Ascending aorta (tissue), 2 donors: Measurements from ENCODE around the gene ZBTB32. TPM values are rescaled to one million over a fixed set of nuclear protein-coding genes. Genes with fewer than 3 reads are reported as not detected.
A peak's percentile ranks its signal among the peaks of the same experiment; 100 is the strongest.
"Not testable (repeated sequence)": the region's sequence is repeated elsewhere in the genome, so short reads cannot be mapped to it uniquely, and the experiment has no call there.

Source experiments
- DNase-seq, 2 donors: peaks; one replicate each; pipeline ENCODE4 v3.0.0-alpha.2; 2019; ENCODE audit warnings: low spot score in 2 of 2
- H3K27ac ChIP-seq, 2 donors: fragments of 200-600 bp; sonication (generic); one replicate each; pipeline ENCODE4 v1.5.1; 2016 to 2017; ENCODE audit warnings: mild to moderate bottlenecking in 1 of 2
- H3K27me3 ChIP-seq: fragments of 200-600 bp; sonication (generic); one replicate; pipeline ENCODE4 v1.5.1; 2017
- H3K36me3 ChIP-seq, 2 donors: fragments of 200-600 bp; sonication (generic); one replicate each; pipeline ENCODE4 v1.5.1; 2016
- H3K4me1 ChIP-seq, 2 donors: fragments of 200-600 bp; sonication (generic); one replicate each; pipeline ENCODE4 v1.5.1; 2016 to 2017; ENCODE audit warnings: mild to moderate bottlenecking in 1 of 2
- H3K4me3 ChIP-seq, 2 donors: fragments of 200-600 bp; sonication (generic); one replicate each; pipeline ENCODE4 v1.5.1; 2016 to 2017; ENCODE audit warnings: mild to moderate bottlenecking in 1 of 2
- H3K9me3 ChIP-seq, 2 donors: fragments of 200-600 bp; sonication (generic); one replicate each; pipeline ENCODE4 v1.5.1; 2016
- intact Hi-C: fragments of 100-400 bp; cut with DNase I; formaldehyde crosslinking; loops from one replicate; pipeline ENCODE4 v1.15.1; 2023
- total RNA-seq: library from RNA; depleted of rRNA; stranded (reverse); fragments of >200 nt; gene quantifications from one replicate; pipeline ENCODE4 v1.1.0, GENCODE V29; 2016
- TF ChIP-seq, protein P1 (sequence below), 3 experiments: fragments of 200-600 bp in 2 of 3; fragments of 450-650 bp in 1 of 3; sonication (generic) in 2 of 3; IDR thresholded peaks; one replicate each; pipeline ENCODE4 v1.5.1; 2016 to 2019; ENCODE audit warnings: antibody characterized with exemption in 3 of 3, mild to moderate bottlenecking in 1 of 3, moderate library complexity in 1 of 3

ZBTB32 gene
- total RNA-seq, 1 donor from 2014 or later = not detected

DNA sequence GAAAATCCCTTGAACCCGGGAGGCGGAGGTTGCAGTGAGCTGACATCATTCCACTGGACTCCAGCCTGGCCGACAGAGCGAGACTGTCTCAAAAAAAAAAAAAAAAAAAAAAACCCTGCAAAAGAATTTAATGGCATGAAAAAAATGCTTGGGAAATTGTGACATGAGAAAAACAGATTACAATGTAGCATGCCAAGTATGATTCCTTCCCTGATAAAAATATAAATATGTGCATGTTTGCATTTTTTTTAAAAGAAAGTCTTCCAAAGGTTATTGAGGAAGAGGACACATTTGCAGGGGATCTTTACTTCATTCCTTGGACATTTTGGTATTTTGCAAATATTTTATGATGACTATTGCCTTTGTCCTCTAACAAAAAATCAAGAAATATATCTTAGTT is 14.5 kb upstream of the ZBTB32 start:
- TF ChIP-seq, protein P1, sequence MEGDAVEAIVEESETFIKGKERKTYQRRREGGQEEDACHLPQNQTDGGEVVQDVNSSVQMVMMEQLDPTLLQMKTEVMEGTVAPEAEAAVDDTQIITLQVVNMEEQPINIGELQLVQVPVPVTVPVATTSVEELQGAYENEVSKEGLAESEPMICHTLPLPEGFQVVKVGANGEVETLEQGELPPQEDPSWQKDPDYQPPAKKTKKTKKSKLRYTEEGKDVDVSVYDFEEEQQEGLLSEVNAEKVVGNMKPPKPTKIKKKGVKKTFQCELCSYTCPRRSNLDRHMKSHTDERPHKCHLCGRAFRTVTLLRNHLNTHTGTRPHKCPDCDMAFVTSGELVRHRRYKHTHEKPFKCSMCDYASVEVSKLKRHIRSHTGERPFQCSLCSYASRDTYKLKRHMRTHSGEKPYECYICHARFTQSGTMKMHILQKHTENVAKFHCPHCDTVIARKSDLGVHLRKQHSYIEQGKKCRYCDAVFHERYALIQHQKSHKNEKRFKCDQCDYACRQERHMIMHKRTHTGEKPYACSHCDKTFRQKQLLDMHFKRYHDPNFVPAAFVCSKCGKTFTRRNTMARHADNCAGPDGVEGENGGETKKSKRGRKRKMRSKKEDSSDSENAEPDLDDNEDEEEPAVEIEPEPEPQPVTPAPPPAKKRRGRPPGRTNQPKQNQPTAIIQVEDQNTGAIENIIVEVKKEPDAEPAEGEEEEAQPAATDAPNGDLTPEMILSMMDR (IDR thresholded peaks at IDR 0.05) = no peak
- no peak overlapping the region for H3K4me3 ChIP-seq
- no peaks in the 10 kb centered on the region for H3K9me3 ChIP-seq
- intact Hi-C loops = no loop called here
- no peak for DNase-seq
- H3K4me1 ChIP-seq = no peaks in the 10 kb centered on the region
- no peaks in the 10 kb centered on the region for H3K36me3 ChIP-seq
- H3K27me3 ChIP-seq = no peaks in the 10 kb centered on the region
- H3K27ac ChIP-seq = no peak overlapping the region

DNA sequence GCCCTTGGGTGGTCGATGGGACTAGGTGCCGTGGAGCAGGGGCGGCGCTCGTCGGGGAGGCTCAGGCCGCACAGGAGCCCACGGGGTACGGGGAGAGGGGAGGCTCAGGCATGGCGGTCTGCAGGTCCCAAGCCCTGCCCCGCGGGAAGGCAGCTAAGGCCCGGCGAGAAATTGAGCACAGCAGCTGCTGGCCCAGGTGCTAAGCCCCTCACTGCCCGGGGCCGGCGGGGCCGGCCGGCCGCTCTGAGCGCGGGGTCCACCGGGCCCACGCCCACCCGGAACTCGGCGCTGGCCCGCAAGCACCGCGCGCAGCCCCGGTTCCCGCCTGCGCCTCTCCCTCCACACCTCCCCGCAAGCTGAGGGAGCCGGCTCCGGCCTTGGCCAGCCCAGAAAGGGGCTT is 13.3 kb upstream of the ZBTB32 start:
- H3K27me3 ChIP-seq, H3K27ac ChIP-seq, H3K9me3 ChIP-seq, intact Hi-C loops, H3K36me3 ChIP-seq, H3K4me1 ChIP-seq, DNase-seq, H3K4me3 ChIP-seq: not testable (repeated sequence)

DNA sequence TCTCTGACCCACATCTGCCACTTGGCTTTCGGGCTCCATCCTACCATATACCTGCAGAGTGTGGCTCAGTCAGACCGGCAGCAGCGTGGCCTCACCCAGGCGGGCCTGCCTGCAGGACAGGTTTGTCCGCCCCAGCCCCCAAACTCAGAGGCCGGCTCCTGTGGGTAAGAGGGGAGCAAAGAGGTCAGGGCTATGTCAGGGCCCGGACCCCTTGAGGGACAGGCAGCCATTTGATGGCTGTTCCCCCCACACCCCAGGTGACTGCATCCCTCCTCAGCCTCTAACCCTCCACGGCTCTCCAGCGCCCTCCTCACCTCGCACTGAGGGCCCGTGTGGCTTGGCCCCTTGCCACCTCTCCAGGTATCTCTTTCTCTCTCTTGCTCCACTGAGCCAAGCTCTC is 12.3 kb upstream of the ZBTB32 start:
- Histone ChIP-seq H3K4me1 (no peaks in the 10 kb centered on the region), H3K9me3 (no peaks in the 10 kb centered on the region), H3K4me3 (no peak overlapping the region), H3K36me3 (no peaks in the 10 kb centered on the region), H3K27ac (no peak overlapping the region), H3K27me3 (no peaks in the 10 kb centered on the region)
- no peak for DNase-seq
- TF ChIP-seq, protein P1 (IDR thresholded peaks at IDR 0.05) = no peak
- intact Hi-C loops = loop anchor here (2.0 kb wide), 1 partner anchor 245 kb away; the partner anchor contains the start of gene LRFN3

DNA sequence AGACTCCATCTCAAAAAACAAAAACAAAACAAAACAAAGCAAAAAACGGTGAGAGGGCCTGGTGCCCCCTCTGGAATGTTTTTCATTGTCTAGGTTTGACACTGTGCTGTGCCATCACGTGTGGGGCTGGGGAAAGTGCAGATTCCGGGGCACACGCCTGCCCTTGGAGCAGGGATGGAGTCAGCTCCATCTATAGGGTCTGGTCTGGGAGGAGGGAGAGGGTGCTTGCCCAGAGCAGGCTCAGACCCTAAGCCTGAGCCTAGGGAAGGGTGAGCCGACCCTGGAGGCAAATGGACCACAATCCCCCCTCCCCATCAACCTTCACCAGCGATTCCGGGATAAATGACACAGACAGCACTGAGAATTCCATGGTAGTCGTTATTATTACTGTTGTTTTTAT is 10.9 kb upstream of the ZBTB32 start:
- H3K27ac ChIP-seq = no peak overlapping the region
- no peaks in the 10 kb centered on the region for H3K27me3 ChIP-seq
- TF ChIP-seq, protein P1 (IDR thresholded peaks at IDR 0.05) = no peak
- intact Hi-C loops = loop anchor here (1.0 to 2.0 kb wide), 2 partner anchors 23 to 243 kb away; partner anchors contain the start of gene LRFN3
- H3K4me3 ChIP-seq = no peak overlapping the region
- no peaks in the 10 kb centered on the region for H3K9me3 ChIP-seq
- DNase-seq = no peak
- H3K4me1 ChIP-seq = no peaks in the 10 kb centered on the region
- no peaks in the 10 kb centered on the region for H3K36me3 ChIP-seq

DNA sequence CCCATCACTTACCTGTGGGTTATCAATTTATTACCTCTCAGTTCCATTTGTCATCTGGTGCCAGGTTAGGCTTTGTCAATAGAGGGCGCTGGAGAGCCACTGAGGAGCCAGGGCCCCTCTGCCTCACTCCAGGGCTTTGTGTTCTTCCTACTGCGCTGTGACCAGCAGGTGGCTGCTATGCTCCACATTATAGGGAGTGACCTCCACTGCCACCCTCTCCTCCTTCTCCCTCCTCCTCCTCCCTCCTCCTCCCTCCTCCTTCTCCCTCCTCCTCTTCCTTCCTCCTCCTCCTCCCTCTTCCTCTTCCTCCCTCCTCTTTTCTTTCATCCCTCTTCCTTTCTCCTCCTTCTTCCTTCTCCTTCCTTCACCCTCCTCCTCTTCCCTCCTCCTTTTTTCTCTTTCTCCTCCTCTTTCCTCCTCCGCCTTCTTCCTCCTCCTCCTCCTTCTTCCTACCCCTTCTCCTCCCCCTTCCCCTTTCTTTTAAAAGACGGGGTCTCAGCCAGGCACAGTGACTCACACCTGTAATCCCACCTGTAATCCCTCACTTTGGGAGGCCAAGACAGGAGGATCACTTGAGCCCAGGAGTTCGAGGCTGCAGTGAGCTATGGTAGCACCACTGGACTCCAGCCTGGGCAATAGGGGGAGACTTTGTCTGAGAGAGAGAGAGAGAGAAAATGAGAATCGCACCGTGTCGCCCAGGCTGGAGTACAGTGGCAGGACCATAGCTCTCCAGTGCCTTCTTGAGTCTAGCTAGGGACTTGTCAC is 10.3 kb upstream of the ZBTB32 start:
- Histone ChIP-seq H3K4me1 (no peaks in the 10 kb centered on the region), H3K36me3 (no peaks in the 10 kb centered on the region), H3K9me3 (no peaks in the 10 kb centered on the region), H3K27ac (no peak overlapping the region), H3K4me3 (no peak overlapping the region), H3K27me3 (no peaks in the 10 kb centered on the region)
- peak; percentile 24 to 92 for DNase-seq
- TF ChIP-seq, protein P1 (IDR thresholded peaks at IDR 0.05) = peak; percentile 95 to 97 (median 96)
- intact Hi-C loops = loop anchor here (1.0 to 2.0 kb wide), 2 partner anchors 22 to 243 kb away; partner anchors contain the start of gene LRFN3

DNA sequence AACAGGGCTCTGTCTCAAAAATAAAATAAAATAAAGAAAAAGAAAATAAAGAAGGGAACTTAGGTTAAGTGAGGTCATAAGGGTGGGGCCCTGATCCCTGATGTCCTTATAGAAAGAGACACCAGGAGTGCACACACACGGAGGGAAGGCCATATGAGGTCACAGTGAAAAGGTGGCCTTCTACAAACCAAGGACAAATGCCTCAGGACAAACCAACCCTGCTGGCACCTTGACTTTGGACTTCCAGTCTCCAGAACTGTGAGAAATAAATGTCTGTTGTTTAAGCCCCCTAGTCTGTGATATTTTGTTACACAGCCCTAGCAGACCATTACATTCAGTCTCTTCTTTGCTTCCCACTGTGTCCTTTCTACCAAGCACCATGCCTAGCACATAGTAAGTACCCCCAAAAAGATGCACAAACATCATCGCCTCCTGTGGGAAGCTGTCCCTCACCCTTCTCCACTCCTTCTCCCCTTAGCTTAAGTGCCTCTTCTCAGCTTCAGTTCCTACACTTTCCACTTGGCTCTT is 8.4 kb upstream of the ZBTB32 start:
- Histone ChIP-seq H3K27me3 (no peaks in the 10 kb centered on the region), H3K36me3 (no peaks in the 10 kb centered on the region), H3K27ac (no peak overlapping the region), H3K4me1 (no peaks in the 10 kb centered on the region), H3K4me3 (no peak overlapping the region), H3K9me3 (no peaks in the 10 kb centered on the region)
- no peak for DNase-seq
- TF ChIP-seq, protein P1 (IDR thresholded peaks at IDR 0.05) = no peak
- intact Hi-C loops = no loop called here
